ENCODE measurements around the gene MED26. TPM values are rescaled to one million over a fixed set of nuclear protein-coding genes. Genes with fewer than 3 reads are reported as not detected.

Gene MED26
- total and polyA plus RNA-seq, 2 of the 8 experiments (the other 6 are each of a cell fraction or from before 2014, with no cell fraction given), result 5.3 to 10.7 TPM

DNA sequence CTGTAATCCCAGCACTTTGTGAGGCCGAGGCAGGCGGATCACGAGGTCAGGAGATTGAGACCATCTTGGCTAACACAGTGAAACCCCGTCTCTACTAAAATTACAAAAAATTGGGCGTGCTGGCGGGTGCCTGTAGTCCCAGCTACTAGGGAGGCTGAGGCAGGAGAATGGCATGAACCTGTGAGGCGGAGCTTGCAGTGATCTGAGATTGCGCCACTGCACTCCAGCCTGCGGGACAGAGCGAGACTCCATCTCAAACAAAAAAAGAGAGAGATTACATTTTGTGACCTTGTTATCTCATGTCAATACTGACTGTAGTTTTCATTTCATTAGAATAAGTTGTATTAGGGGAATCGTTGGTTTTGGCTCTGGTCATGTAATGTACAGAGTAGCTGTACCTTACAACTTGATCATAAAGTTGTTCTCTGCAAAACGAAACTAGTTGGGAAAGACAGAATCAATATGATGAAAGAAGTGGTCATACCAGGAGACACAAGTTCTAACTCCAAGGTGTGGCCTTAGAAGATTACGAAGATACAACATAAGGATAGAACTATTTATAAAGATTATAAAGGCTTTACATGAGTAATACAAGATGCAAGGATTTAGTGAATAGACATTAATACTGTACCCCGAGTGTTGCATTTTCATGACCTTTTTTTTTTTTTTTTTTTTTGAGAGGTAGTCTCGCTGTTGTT is 48.2 kb upstream of the MED26 start:
- no peak overlapping the region for H3K27ac ChIP-seq (ENCODE audit: low read depth, low read length)
- TF ChIP-seq TEAD4 (IDR thresholded peaks at IDR 0.05; ENCODE audit: low read depth, low read length) (no peak), CEBPB (IDR thresholded peaks at IDR 0.05; ENCODE audit: low read depth, low read length) (no peak), PHF8 (conservative IDR thresholded peaks at IDR 0.05; ENCODE audit: low read depth, low read length) (no peak), SP1 (IDR thresholded peaks at IDR 0.05; ENCODE audit: low read depth, low read length) (no peak), GABPA (IDR thresholded peaks at IDR 0.05; ENCODE audit: borderline replicate concordance, insufficient read depth, low read length) (no peak), KDM4A (IDR thresholded peaks at IDR 0.05; ENCODE audit: low read depth, low read length, severe bottlenecking) (no peak)
- TF ChIP-seq, protein P1, sequence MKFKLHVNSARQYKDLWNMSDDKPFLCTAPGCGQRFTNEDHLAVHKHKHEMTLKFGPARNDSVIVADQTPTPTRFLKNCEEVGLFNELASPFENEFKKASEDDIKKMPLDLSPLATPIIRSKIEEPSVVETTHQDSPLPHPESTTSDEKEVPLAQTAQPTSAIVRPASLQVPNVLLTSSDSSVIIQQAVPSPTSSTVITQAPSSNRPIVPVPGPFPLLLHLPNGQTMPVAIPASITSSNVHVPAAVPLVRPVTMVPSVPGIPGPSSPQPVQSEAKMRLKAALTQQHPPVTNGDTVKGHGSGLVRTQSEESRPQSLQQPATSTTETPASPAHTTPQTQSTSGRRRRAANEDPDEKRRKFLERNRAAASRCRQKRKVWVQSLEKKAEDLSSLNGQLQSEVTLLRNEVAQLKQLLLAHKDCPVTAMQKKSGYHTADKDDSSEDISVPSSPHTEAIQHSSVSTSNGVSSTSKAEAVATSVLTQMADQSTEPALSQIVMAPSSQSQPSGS (IDR thresholded peaks at IDR 0.05; ENCODE audit: low read length), result no peak
- H3K23me2 ChIP-seq (ENCODE audit: low read depth, low read length), result no peaks in the 10 kb centered on the region; the same call in 1 of the 2 replicates
- no peak overlapping the region for H3K56ac ChIP-seq (replicated peaks; ENCODE audit: insufficient read length, low read depth, low read length)
- H2BK120ac ChIP-seq (replicated peaks; ENCODE audit: low read depth, low read length), result no peak overlapping the region
- H3K4me2 ChIP-seq (ENCODE audit: insufficient read depth in 1 of 2, low read depth in 2 of 2, low read length in 2 of 2), result no peak overlapping the region
- no peak overlapping the region for H4K5ac ChIP-seq (ENCODE audit: insufficient read length, low read depth, low read length)
- no peak overlapping the region for H3K18ac ChIP-seq (ENCODE audit: extremely low read depth, low read length)
- CTCF ChIA-PET (ENCODE audit: partially characterized antibody), result no interaction called here
- no peak overlapping the region for H2AK5ac ChIP-seq (ENCODE audit: low read depth, low read length)
- peaks cover 0 to 10% (median 4%) of the 10 kb centered on the region in 4 experiments; a peak in 3 of 8 replicates for H3K36me3 ChIP-seq (ENCODE audit: control insufficient read depth in 2 of 4, insufficient read depth in 4 of 4, low read length in 3 of 4)
- H3K23ac ChIP-seq (ENCODE audit: insufficient read length), result no peak overlapping the region
- FAIRE-seq (no peak), DNase-seq (ENCODE audit: low read depth in 1 of 2, low spot score in 2 of 2) (no peak)
- no peak overlapping the region for H2AFZ ChIP-seq (ENCODE audit: low read length)
- H3K4me3 ChIP-seq (ENCODE audit: extremely low read depth in 1 of 4, insufficient read depth in 2 of 4, low read depth in 3 of 4, low read length in 4 of 4), result no peak overlapping the region
- no peaks in the 10 kb centered on the region for H3K79me2 ChIP-seq (ENCODE audit: control insufficient read depth in 1 of 2, insufficient read depth in 2 of 2, low read length in 2 of 2)
- H4K8ac ChIP-seq (ENCODE audit: extremely low read depth, insufficient read depth, low read length), result no peak overlapping the region
- H3K27me3 ChIP-seq (replicated peaks in 1 of 4; ENCODE audit: control insufficient read depth in 3 of 4, extremely low read depth in 1 of 4, insufficient read depth in 3 of 4, low read length in 3 of 4), result no peaks in the 10 kb centered on the region
- no peaks in the 10 kb centered on the region for H3K79me1 ChIP-seq (ENCODE audit: low read depth, low read length)
- no peaks in the 10 kb centered on the region for H3K9me3 ChIP-seq (ENCODE audit: insufficient read depth in 2 of 2, low read depth in 1 of 2, low read length in 1 of 2)
- H2BK5ac ChIP-seq (ENCODE audit: low read depth, low read length), result no peak overlapping the region
- H3K9ac ChIP-seq (replicated peaks in 1 of 4; ENCODE audit: extremely low read depth in 1 of 4, low read depth in 3 of 4, low read length in 3 of 4), result no peak overlapping the region
- no peak overlapping the region for H3K4ac ChIP-seq (replicated peaks; ENCODE audit: insufficient read length, low read depth, low read length)
- no peak overlapping the region for H4K91ac ChIP-seq (replicated peaks; ENCODE audit: insufficient read length, low read length)
- no peak overlapping the region for H3K14ac ChIP-seq (ENCODE audit: insufficient read length)
- no peak overlapping the region for H2BK12ac ChIP-seq (ENCODE audit: low read depth, low read length)
- no peaks in the 10 kb centered on the region for H4K20me1 ChIP-seq (replicated peaks in 1 of 2; ENCODE audit: control insufficient read depth in 1 of 2, insufficient read depth in 2 of 2, low read length in 2 of 2)
- POLR2A ChIA-PET (ENCODE audit: partially characterized antibody), result interaction anchor here (0.8 kb wide), 1 partner anchor 13 kb away, joined by 3 read pairs; no protein-coding TSS in a partner anchor
- no peak overlapping the region for H2BK15ac ChIP-seq (ENCODE audit: low read length)
- 90% methylated on average over 14 of the region's 15 CpGs; no CpG with 5 or more reads in 1 of the 2 experiments for WGBS, 2 experiments (ENCODE audit: extremely low coverage in 1 of 2, insufficient coverage in 1 of 2, insufficient read length in 1 of 2, insufficient replicate concordance in 2 of 2, low coverage in 1 of 2, low lambda C conversion rate in 2 of 2, missing lambda C conversion rate in 1 of 2)
- H3K4me1 ChIP-seq (replicated peaks in 1 of 4; ENCODE audit: control insufficient read depth in 3 of 4, insufficient read depth in 4 of 4, low read length in 3 of 4), result no peaks in the 10 kb centered on the region
- no peak overlapping the region for H2BK20ac ChIP-seq (ENCODE audit: low read length)

Data from H1 (cell line).